Natural killer cell (primary cell): ENCODE measurements around the gene ZEB2. TPM values are rescaled to one million over a fixed set of nuclear protein-coding genes. Genes with fewer than 3 reads are reported as not detected.

Experiments
- ATAC-seq, 3 donors: fragments of 150-1000 bp in 2 of 3; fragments of 200-7000 bp in 1 of 3; cut with Tn5 transposase; 1 replicate in 1 of 3; 2 replicates in 2 of 3; pipeline ENCODE4 v1.10.0; 2021; ENCODE audit warnings: mild to moderate bottlenecking in 2 of 3, moderate library complexity in 2 of 3
- DNase-seq, 2 donors: peaks; one replicate each; pipeline versions ENCODE4 v3.0.0 to v3.0.0-alpha.2; 2013 to 2021; ENCODE audit warnings: mixed read lengths in 1 of 2
- H3K27ac ChIP-seq: one replicate; pipeline ENCODE4 v1.5.1; 2013; ENCODE audit warnings: mild to moderate bottlenecking, low read length
- H3K27me3 ChIP-seq: one replicate; pipeline ENCODE4 v1.6.1; 2013; ENCODE audit warnings: low read length; ENCODE audit not compliant: control insufficient read depth, insufficient read depth
- H3K36me3 ChIP-seq: one replicate; pipeline ENCODE4 v1.6.1; 2013; ENCODE audit warnings: low read length; ENCODE audit not compliant: control insufficient read depth, insufficient read depth
- H3K4me1 ChIP-seq: one replicate; pipeline ENCODE4 v1.6.1; 2013; ENCODE audit warnings: low read length; ENCODE audit not compliant: control insufficient read depth, insufficient read depth
- H3K4me3 ChIP-seq: one replicate; pipeline ENCODE4 v1.5.1; 2013; ENCODE audit warnings: low read length
- H3K9me3 ChIP-seq: one replicate; pipeline ENCODE4 v1.6.1; 2013; ENCODE audit warnings: low read length; ENCODE audit not compliant: control insufficient read depth, insufficient read depth
- H3K27ac Mint-ChIP-seq, 2 donors: one replicate each; pipeline ENCODE4 v1.8.0; 2022; ENCODE audit warnings: mild to moderate bottlenecking in 2 of 2, mixed read lengths in 2 of 2, moderate library complexity in 1 of 2
- H3K27me3 Mint-ChIP-seq, 2 donors: one replicate each; pipeline ENCODE4 v1.8.0; 2022; ENCODE audit warnings: low read depth in 2 of 2, mixed read lengths in 2 of 2
- H3K36me3 Mint-ChIP-seq: one replicate; pipeline ENCODE4 v1.8.0; 2022; ENCODE audit warnings: mixed read lengths
- H3K4me1 Mint-ChIP-seq, 2 donors: one replicate each; pipeline ENCODE4 v1.8.0; 2022; ENCODE audit warnings: mixed read lengths in 2 of 2
- H3K4me3 Mint-ChIP-seq: one replicate; pipeline ENCODE4 v1.8.0; 2022; ENCODE audit warnings: mild to moderate bottlenecking, moderate library complexity, mixed read lengths
- H3K9me3 Mint-ChIP-seq, 2 donors: one replicate each; pipeline ENCODE4 v1.8.0; 2022; ENCODE audit warnings: mixed read lengths in 2 of 2
- CTCF ChIP-seq: fragments of 200-600 bp; IDR thresholded peaks from one replicate; pipeline ENCODE4 v1.8.0; 2022; ENCODE audit warnings: antibody characterized with exemption
- WGBS: methylation state at CpG from one replicate; pipeline ENCODE4 v1.1.7; 2013; ENCODE audit warnings: missing lambda C conversion rate; ENCODE audit not compliant: insufficient coverage; 5-methylcytosine and 5-hydroxymethylcytosine counted together
- intact Hi-C: fragments of 100-400 bp; cut with micrococcal nuclease; formaldehyde crosslinking; loops from one replicate; pipeline ENCODE4 v1.14.2; 2022
- total RNA-seq, 4 donors: library from RNA; stranded (reverse); fragments of 120-200 nt in 1 of 4; gene quantifications; one replicate each; pipeline versions ENCODE4 v1.2.3 to v1.2.4, GENCODE V29; 2013 to 2022

Gene ZEB2
- total RNA-seq, 3 donors from 2014 or later (not counting 1 experiment from before 2014, with no cell fraction given) = 718 to 1,143 (median 944) TPM

- Mint-ChIP-seq H3K9me3 (no peaks in the 10 kb centered on the region), H3K4me1 (peaks cover 0 to 5% of the 10 kb centered on the region in 2 donors), H3K36me3 (no peaks in the 10 kb centered on the region), H3K4me3 (no peak overlapping the region), H3K27ac (no peak overlapping the region), H3K27me3 (peaks cover 0 to 7% of the 10 kb centered on the region in 2 donors)
- ATAC-seq (no peak), DNase-seq (no peak)
- Histone ChIP-seq H3K9me3 (no peaks in the 10 kb centered on the region), H3K4me1 (no peaks in the 10 kb centered on the region), H3K27ac (no peak overlapping the region), H3K36me3 (no peaks in the 10 kb centered on the region), H3K27me3 (no peaks in the 10 kb centered on the region), H3K4me3 (no peak overlapping the region)
- no peak for TF ChIP-seq CTCF
- WGBS = 85% methylated on average over 4 of the region's 4 CpGs
- intact Hi-C loops = no loop called here
Observed at GRCh38 chr2:144357623-144358373, 162.1 kb downstream of the ZEB2 start.

GRCh38 chr2:144356402-144356801 lies 163.5 kb downstream of the ZEB2 start:
- H3K27ac ChIP-seq = no peak overlapping the region
- intact Hi-C loops = no loop called here
- H3K27me3 Mint-ChIP-seq = peaks cover 0 to 7% of the 10 kb centered on the region in 2 donors
- DNase-seq = no peak
- H3K27ac Mint-ChIP-seq = no peak overlapping the region
- H3K4me1 ChIP-seq = no peaks in the 10 kb centered on the region
- no peak for TF ChIP-seq CTCF
- H3K36me3 ChIP-seq = no peaks in the 10 kb centered on the region
- no peaks in the 10 kb centered on the region for H3K27me3 ChIP-seq
- 74% methylated on average over 3 of the region's 3 CpGs for WGBS
- H3K9me3 ChIP-seq = no peaks in the 10 kb centered on the region
- ATAC-seq = peak in 2 of 3 donors; percentile 26 to 31
- peaks cover 0 to 5% of the 10 kb centered on the region in 2 donors for H3K4me1 Mint-ChIP-seq
- H3K4me3 ChIP-seq = no peak overlapping the region
- H3K9me3 Mint-ChIP-seq = no peaks in the 10 kb centered on the region
- H3K4me3 Mint-ChIP-seq = no peak overlapping the region
- H3K36me3 Mint-ChIP-seq = no peaks in the 10 kb centered on the region

GRCh38 chr2:144354953-144355352 lies 165.0 kb downstream of the ZEB2 start:
- no peaks in the 10 kb centered on the region for H3K36me3 Mint-ChIP-seq
- Histone ChIP-seq H3K4me1 (no peaks in the 10 kb centered on the region), H3K4me3 (no peak overlapping the region), H3K27ac (no peak overlapping the region), H3K36me3 (no peaks in the 10 kb centered on the region), H3K27me3 (no peaks in the 10 kb centered on the region), H3K9me3 (no peaks in the 10 kb centered on the region)
- ATAC-seq (no peak), DNase-seq (no peak)
- no peaks in the 10 kb centered on the region for H3K9me3 Mint-ChIP-seq
- H3K4me1 Mint-ChIP-seq = peaks cover 0 to 5% of the 10 kb centered on the region in 2 donors
- H3K4me3 Mint-ChIP-seq = no peak overlapping the region
- H3K27ac Mint-ChIP-seq = no peak overlapping the region
- peaks cover 0 to 7% of the 10 kb centered on the region in 2 donors for H3K27me3 Mint-ChIP-seq
- no peak for TF ChIP-seq CTCF
- 59% methylated on average over 3 of the region's 3 CpGs for WGBS
- intact Hi-C loops = no loop called here

- 92% methylated on average over 5 of the region's 5 CpGs for WGBS
- DNase-seq (no peak), ATAC-seq (no peak)
- H3K36me3 ChIP-seq = no peaks in the 10 kb centered on the region
- H3K27ac ChIP-seq = no peak overlapping the region
- no peak for TF ChIP-seq CTCF
- Mint-ChIP-seq H3K4me3 (no peak overlapping the region), H3K9me3 (no peaks in the 10 kb centered on the region), H3K4me1 (peaks cover 0 to 5% of the 10 kb centered on the region in 2 donors), H3K36me3 (no peaks in the 10 kb centered on the region), H3K27me3 (no peaks in the 10 kb centered on the region), H3K27ac (no peak overlapping the region)
- no peaks in the 10 kb centered on the region for H3K27me3 ChIP-seq
- no peak overlapping the region for H3K4me3 ChIP-seq
- no peaks in the 10 kb centered on the region for H3K4me1 ChIP-seq
- H3K9me3 ChIP-seq = no peaks in the 10 kb centered on the region
- intact Hi-C loops = no loop called here
Observed at GRCh38 chr2:144351687-144352086, 168.2 kb downstream of the ZEB2 start.
